Activated naive CD4-positive, alpha-beta T cell treated with anti-CD3 and anti-CD28 coated beads, Interleukin-2, amount 50 U/mL, for 72 hours (primary cell): Measurements from ENCODE around the gene CDNF. TPM values are rescaled to one million over a fixed set of nuclear protein-coding genes. Genes with fewer than 3 reads are reported as not detected.

Source experiments
- ATAC-seq, 2 donors: fragments of 150-1000 bp; cut with Tn5 transposase; 2 replicates each; pipeline ENCODE4 v1.10.0; 2021; ENCODE audit warnings: mild to moderate bottlenecking in 2 of 2, moderate library complexity in 2 of 2
- DNase-seq, 2 donors: peaks; one replicate each; pipeline ENCODE4 v3.0.0; 2021 to 2022; ENCODE audit warnings: low spot score in 2 of 2
- H3K27ac Mint-ChIP-seq, 2 donors: one replicate each; pipeline ENCODE4 v1.8.0; 2022; ENCODE audit warnings: mild to moderate bottlenecking in 2 of 2, mixed read lengths in 2 of 2
- H3K36me3 Mint-ChIP-seq, 2 donors: one replicate each; pipeline ENCODE4 v1.8.0; 2022; ENCODE audit warnings: mixed read lengths in 2 of 2
- H3K9me3 Mint-ChIP-seq, 2 donors: one replicate each; pipeline ENCODE4 v1.8.0; 2022; ENCODE audit warnings: mixed read lengths in 2 of 2
- total RNA-seq, 2 donors: library from RNA; stranded (reverse); gene quantifications; one replicate each; pipeline ENCODE4 v1.2.3, GENCODE V29; 2022

CDNF gene
- total RNA-seq, 2 donors from 2014 or later = 1.0 to 3.8 TPM

- Mint-ChIP-seq H3K27ac (no peak overlapping the region), H3K36me3 (no peaks in the 10 kb centered on the region), H3K9me3 (no peaks in the 10 kb centered on the region)
- ATAC-seq = no peak
- DNase-seq = no peak
Measured at GRCh38 chr10:14775656-14776055, 62.2 kb downstream of the CDNF start.

GRCh38 chr10:14774797-14775196 is 63.0 kb downstream of the CDNF start, which contains the start of gene FAM107B:
Gene FAM107B, minus strand, starts transcription at chr10:14774897. Its CDS starts 234 bp downstream, at chr10:14774663.
- no peak for ATAC-seq
- Mint-ChIP-seq H3K27ac (no peak within 1 kb of the TSS), H3K9me3 (no peaks in the 10 kb centered on the region), H3K36me3 (no peaks in the 10 kb centered on the region)
- no peak for DNase-seq

GRCh38 chr10:14774214-14774580 is 63.6 kb downstream of the CDNF start:
- no peaks in the 10 kb centered on the region for H3K9me3 Mint-ChIP-seq
- no peak overlapping the region for H3K27ac Mint-ChIP-seq
- H3K36me3 Mint-ChIP-seq = no peaks in the 10 kb centered on the region
- ATAC-seq = no peak
- no peak for DNase-seq

GRCh38 chr10:14773551-14774213 is 64.2 kb downstream of the CDNF start:
- no peaks in the 10 kb centered on the region for H3K36me3 Mint-ChIP-seq
- H3K27ac Mint-ChIP-seq = no peak overlapping the region
- no peaks in the 10 kb centered on the region for H3K9me3 Mint-ChIP-seq
- DNase-seq (no peak), ATAC-seq (no peak)

- no peak overlapping the region for H3K27ac Mint-ChIP-seq
- ATAC-seq (no peak), DNase-seq (no peak)
- no peaks in the 10 kb centered on the region for H3K9me3 Mint-ChIP-seq
- H3K36me3 Mint-ChIP-seq = no peaks in the 10 kb centered on the region
Measured at GRCh38 chr10:14772399-14772798, 65.4 kb downstream of the CDNF start.

- no peak for ATAC-seq
- H3K27ac Mint-ChIP-seq = no peak overlapping the region
Measured at GRCh38 chr10:14770927-14771326, 66.9 kb downstream of the CDNF start.

More at GRCh38 chr10:14770927-14771326, 66.9 kb downstream of the CDNF start:
- DNase-seq = no peak
- no peaks in the 10 kb centered on the region for H3K36me3 Mint-ChIP-seq
- H3K9me3 Mint-ChIP-seq = no peaks in the 10 kb centered on the region

Other genes starting within 250 kb of the CDNF start
- 100 to 1,000 TPM; 108 to 188 TPM for gene FAM107B, start 63.1 kb downstream of the CDNF start, total RNA-seq
- gene HSPA14, start 269 bp upstream of the CDNF start, total RNA-seq = 10 to 100 TPM; 30.1 to 53.2 TPM
- 10 to 100 TPM; 25.2 to 28.9 TPM for gene MSANTD7, start 269 bp upstream of the CDNF start, total RNA-seq
- 10 to 100 TPM; 34.0 to 35.9 TPM for gene SUV39H2, start 40.8 kb upstream of the CDNF start, total RNA-seq
- 10 to 100 TPM; 20.8 to 20.9 TPM for gene DCLRE1C, start 116.1 kb upstream of the CDNF start, total RNA-seq
- gene MEIG1, start 121.4 kb upstream of the CDNF start, total RNA-seq = under 1 TPM; 0.56 to 0.59 TPM
- 1 to 10 TPM in 1 of 2 donors, under 1 TPM in 1; 0.87 to 1.7 TPM for gene OLAH, start 205.9 kb upstream of the CDNF start, total RNA-seq